GM23248 (cell line): ENCODE data around the gene VEGFB.
"Not testable (repeated sequence)": the region's sequence is repeated elsewhere in the genome, so short reads cannot be mapped to it uniquely, and the experiment has no call there.

Experiments
- EZH2 ChIP-seq: fragments of 200-600 bp; sonication (generic); IDR thresholded peaks from 2 replicates; pipeline ENCODE4 v1.6.1; 2018; ENCODE audit warnings: antibody characterized with exemption, mild to moderate bottlenecking; ENCODE audit not compliant: insufficient read depth, poor library complexity, severe bottlenecking
- EZH2phosphoT487 ChIP-seq: fragments of 200-600 bp; sonication (generic); IDR thresholded peaks from 2 replicates; pipeline ENCODE4 v1.6.1; 2018; ENCODE audit warnings: antibody characterized with exemption, moderate library complexity, mild to moderate bottlenecking, low read depth; ENCODE audit not compliant: insufficient read depth

DNA sequence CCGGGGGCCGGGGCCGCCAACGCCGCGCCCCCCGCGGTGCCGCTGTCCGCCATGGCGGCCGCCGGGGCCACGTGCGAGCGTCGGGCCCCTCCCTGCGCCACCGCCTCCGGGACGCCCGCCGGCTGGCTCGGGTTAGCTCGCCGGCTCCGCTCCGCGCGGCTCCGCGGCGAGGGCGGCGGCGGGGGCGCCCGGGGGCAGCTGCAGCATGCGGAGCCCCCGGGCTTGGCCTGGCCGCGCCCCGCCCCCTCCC is 12.2 kb downstream of the VEGFB start:
- TF ChIP-seq EZH2phosphoT487, EZH2: not testable (repeated sequence)
